Omental fat pad (tissue), 4 donors: ENCODE data around the gene NTRK3. TPM values are rescaled to one million over a fixed set of nuclear protein-coding genes. Genes with fewer than 3 reads are reported as not detected.

Experiments
- ATAC-seq: fragments of 150-250 bp; one replicate; pipeline ENCODE4 v1.9.1; 2016; ENCODE audit warnings: mild to moderate bottlenecking, moderate library complexity; ENCODE audit not compliant: low FRiP score
- DNase-seq: peaks from one replicate; pipeline ENCODE4 v3.0.0-alpha.2; 2019; ENCODE audit warnings: low spot score
- total RNA-seq, 4 donors: library from RNA; depleted of rRNA; stranded (reverse); fragments of >200 nt; gene quantifications; one replicate each; pipeline ENCODE4 v1.1.0, GENCODE V29; 2016
- TF ChIP-seq, protein P1 (sequence below), 3 donors: fragments of 450-650 bp; IDR thresholded peaks; one replicate each; pipeline ENCODE4 v1.5.1; 2016 to 2017; ENCODE audit warnings: antibody characterized with exemption in 3 of 3, mild to moderate bottlenecking in 3 of 3, moderate library complexity in 2 of 3

Gene NTRK3
- total RNA-seq, 4 donors from 2014 or later: 0.75 to 5.2 (median 3.6) TPM

DNA sequence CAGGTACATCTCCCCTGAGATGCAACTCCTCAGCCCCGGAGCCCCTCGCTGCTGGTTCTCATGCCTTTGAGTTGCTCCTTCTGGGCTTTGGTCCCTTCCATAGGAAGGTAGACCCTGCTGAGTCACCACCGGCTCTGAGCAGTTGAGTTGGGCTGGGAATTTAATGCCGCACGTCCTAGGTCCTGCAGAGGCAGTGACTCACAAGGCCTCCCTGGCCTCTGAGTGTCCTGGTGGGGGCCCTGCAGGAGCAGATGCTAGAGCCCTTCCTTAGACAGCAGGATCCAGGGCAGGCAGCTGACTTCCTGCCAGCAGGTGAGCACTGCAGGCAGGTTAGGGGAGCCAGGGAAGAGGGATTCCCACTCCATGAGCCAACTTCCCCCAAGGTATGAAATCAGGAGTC is 5.5 kb upstream of the NTRK3 start:
- TF ChIP-seq, protein P1, sequence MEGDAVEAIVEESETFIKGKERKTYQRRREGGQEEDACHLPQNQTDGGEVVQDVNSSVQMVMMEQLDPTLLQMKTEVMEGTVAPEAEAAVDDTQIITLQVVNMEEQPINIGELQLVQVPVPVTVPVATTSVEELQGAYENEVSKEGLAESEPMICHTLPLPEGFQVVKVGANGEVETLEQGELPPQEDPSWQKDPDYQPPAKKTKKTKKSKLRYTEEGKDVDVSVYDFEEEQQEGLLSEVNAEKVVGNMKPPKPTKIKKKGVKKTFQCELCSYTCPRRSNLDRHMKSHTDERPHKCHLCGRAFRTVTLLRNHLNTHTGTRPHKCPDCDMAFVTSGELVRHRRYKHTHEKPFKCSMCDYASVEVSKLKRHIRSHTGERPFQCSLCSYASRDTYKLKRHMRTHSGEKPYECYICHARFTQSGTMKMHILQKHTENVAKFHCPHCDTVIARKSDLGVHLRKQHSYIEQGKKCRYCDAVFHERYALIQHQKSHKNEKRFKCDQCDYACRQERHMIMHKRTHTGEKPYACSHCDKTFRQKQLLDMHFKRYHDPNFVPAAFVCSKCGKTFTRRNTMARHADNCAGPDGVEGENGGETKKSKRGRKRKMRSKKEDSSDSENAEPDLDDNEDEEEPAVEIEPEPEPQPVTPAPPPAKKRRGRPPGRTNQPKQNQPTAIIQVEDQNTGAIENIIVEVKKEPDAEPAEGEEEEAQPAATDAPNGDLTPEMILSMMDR (IDR thresholded peaks at IDR 0.05): no peak

DNA sequence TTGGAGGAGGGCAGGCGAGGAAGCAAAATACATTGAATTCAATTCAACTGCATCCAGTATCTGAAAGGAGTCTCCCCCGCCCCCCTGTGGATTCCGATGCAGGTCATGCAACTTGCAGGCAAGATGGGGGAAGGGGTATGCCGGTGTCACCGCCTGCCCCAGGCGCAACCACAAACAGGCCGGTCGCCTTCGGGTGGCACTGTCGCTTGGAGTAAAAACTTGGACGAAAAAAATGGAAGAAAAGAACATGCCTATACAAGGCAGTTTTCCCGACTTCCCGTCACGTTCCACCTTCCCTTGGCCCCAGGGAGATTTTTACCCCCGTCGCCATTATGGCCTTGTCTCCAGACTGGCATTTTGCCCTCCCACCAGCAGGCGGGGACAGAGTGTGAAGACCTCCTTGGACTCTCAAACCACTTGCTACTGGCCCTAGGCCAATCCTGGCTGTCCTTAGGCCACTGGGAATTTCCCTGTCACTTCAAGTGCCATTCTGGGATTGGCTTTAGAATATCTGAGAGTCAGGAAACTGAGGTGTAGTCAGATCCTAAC is 1.6 kb upstream of the NTRK3 start:
- TF ChIP-seq, protein P1 (IDR thresholded peaks at IDR 0.05): no peak
- no peak for ATAC-seq
- DNase-seq: no peak

More for the DNA sequence above, 5.5 kb upstream of the NTRK3 start:
- DNase-seq (no peak), ATAC-seq (no peak)

GRCh38 chr15:88257311-88258092 is 963 bp upstream of the NTRK3 start:
- ATAC-seq (no peak), DNase-seq (no peak)
- TF ChIP-seq, protein P1 (IDR thresholded peaks at IDR 0.05): no peak

DNA sequence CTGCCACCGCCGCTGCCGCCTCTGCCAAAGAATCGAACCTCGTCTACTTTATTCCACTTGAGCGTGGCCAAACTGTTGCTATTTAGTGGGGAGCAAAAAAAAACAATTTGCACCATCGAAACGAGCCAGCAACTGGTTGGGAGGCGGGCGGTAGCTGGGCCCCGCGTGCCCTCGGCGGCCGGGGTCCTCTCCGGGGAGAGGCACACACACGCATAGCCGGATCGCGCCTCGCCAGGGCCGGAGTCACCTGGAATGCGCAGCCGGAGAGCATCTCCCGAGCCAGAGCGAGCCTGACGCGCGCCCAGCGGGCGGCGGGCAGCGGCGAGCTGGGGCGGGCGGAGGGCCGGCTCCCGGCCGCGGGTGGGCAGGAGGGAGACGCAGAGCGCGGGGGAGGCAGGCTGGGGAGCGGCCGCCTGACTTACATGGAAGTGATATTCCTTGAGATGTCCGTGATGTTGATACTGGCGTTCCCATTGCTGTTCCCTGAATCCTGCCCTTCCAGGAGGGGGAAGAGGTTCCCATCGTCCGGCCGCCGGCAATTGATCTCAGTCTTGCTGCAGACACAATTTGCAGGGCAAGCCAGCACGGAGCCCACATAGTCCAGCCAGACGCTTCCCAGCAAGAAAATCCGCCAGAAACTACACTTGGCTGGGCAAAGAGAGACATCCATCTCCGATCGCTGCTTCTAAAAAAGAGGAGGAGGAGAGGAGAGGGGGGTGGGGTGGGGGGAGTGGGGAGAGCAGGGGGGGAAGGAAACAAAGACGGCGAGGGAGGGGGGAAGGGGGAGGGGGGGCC is 858 bp downstream of the NTRK3 start:
- ATAC-seq: peak; percentile 90
- no peak for DNase-seq
- TF ChIP-seq, protein P1 (IDR thresholded peaks at IDR 0.05): no peak

DNA sequence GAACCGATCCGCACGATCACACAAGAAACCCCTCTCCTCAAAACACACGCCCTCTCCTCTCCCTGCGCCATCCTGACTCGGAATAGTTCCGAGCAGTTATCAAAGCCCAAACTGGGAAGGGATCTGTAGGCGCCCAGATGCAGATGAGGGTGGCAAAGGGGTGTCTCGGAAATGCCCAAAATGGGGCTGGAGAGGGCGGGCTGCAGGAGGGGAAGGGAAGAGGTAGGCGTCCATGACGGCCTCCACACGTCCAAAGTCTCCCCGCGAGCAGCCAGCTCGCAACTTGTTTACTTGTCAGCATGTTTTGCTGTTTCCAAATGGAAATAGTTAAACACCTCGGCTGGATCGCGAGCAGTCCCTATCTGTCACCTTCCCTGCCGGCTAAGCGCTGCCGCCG is 1.5 kb downstream of the NTRK3 start:
- DNase-seq: no peak
- no peak for ATAC-seq
- TF ChIP-seq, protein P1 (IDR thresholded peaks at IDR 0.05): no peak

DNA sequence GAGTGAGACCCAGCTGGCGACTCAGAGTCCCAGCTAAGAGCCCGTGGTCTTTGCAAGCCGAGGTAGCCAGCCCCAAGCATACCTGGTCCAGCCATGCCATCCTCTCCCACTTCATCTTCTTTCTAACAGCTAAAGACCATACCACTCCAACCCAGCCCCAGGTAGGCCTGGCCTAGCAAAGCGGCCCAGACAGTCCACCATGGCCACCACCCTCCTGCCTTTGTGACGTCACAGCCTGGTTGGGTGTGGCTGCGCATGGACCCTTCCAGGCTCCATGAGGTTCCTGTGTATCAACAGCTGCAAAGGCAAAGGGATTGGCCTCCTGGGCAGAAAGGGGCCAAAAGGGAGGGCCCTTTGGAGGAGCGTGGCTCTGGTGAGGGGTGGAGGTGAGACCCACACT is 4.1 kb downstream of the NTRK3 start:
- TF ChIP-seq, protein P1 (IDR thresholded peaks at IDR 0.05): no peak
- DNase-seq (no peak), ATAC-seq (no peak)
